Endothelial cell of coronary artery (primary cell): ENCODE measurements around the gene MEX3A. TPM values are rescaled to one million over a fixed set of nuclear protein-coding genes. Genes with fewer than 3 reads are reported as not detected.

Experiments used
- total RNA-seq: library from RNA; depleted of rRNA; stranded (reverse); fragments of >200 nt; gene quantifications from 2 replicates; pipeline ENCODE4 v1.2.3, GENCODE V29; 2014

The MEX3A gene
- total RNA-seq = 5.6 and 12.3 TPM in 2 replicates

GRCh38 chr1:156082309-156083091 lies at the start of gene MEX3A:
TSS of gene MEX3A (minus strand) at chr1:156082465. CDS start at chr1:156081998, 467 bp downstream.

GRCh38 chr1:156114101-156114918 lies 32.0 kb upstream of the MEX3A start, which contains the start of gene LMNA:
TSS of gene LMNA (plus strand) at chr1:156114711. CDS start at chr1:156114919, 208 bp downstream.

GRCh38 chr1:156060937-156061636 lies 21.2 kb downstream of the MEX3A start, which contains the start of gene RAB25:
TSS of gene RAB25 (plus strand) at chr1:156061160. CDS start at chr1:156061401, 241 bp downstream.

GRCh38 chr1:156054500-156055280 lies 27.6 kb downstream of the MEX3A start, which contains the start of gene LAMTOR2:
TSS of gene LAMTOR2 (plus strand) at chr1:156054782. CDS start at chr1:156054890, 108 bp downstream.

GRCh38 chr1:156053768-156054499 lies 28.3 kb downstream of the MEX3A start, which contains the start of gene UBQLN4:
TSS of gene UBQLN4 (minus strand) at chr1:156053798. CDS start at chr1:156053701, 97 bp downstream.

Other genes starting within 250 kb of the MEX3A start
- 22.0 and 34.3 TPM in 2 replicates for gene GON4L, start 225.3 kb downstream of the MEX3A start, total RNA-seq
- 29.9 and 30.9 TPM in 2 replicates for gene SYT11, start 222.9 kb downstream of the MEX3A start, total RNA-seq
- 32.8 and 43.3 TPM in 2 replicates for gene RIT1, start 171.1 kb downstream of the MEX3A start, total RNA-seq
- gene KHDC4, start 148.1 kb downstream of the MEX3A start, total RNA-seq = 17.9 and 26.4 TPM in 2 replicates
- not detected in 2 replicates for gene RXFP4, start 140.8 kb downstream of the MEX3A start, total RNA-seq
- gene ARHGEF2, start 103.9 kb downstream of the MEX3A start, total RNA-seq = 95.6 and 120 TPM in 2 replicates
- 278 and 411 TPM in 2 replicates for gene SSR2, start 61.5 kb downstream of the MEX3A start, total RNA-seq
- 17.2 and 17.4 TPM in 2 replicates for gene UBQLN4, start 28.7 kb downstream of the MEX3A start, total RNA-seq
- 71.8 and 96.3 TPM in 2 replicates for gene LAMTOR2, start 27.7 kb downstream of the MEX3A start, total RNA-seq
- gene RAB25, start 21.3 kb downstream of the MEX3A start, total RNA-seq = not detected in 2 replicates
- gene LMNA, start 32.2 kb upstream of the MEX3A start, total RNA-seq = 737 and 1,090 TPM in 2 replicates
- 0.27 and 0.56 TPM in 2 replicates for gene SEMA4A, start 71.1 kb upstream of the MEX3A start, total RNA-seq
- gene SLC25A44, start 111.6 kb upstream of the MEX3A start, total RNA-seq = 8.3 and 10.0 TPM in 2 replicates
- 32.5 and 45.0 TPM in 2 replicates for gene PMF1, start 130.5 kb upstream of the MEX3A start, total RNA-seq
- gene BGLAP, start 159.7 kb upstream of the MEX3A start, total RNA-seq = 0.19 and 0.27 TPM in 2 replicates
- gene PAQR6, start 165.6 kb upstream of the MEX3A start, total RNA-seq = 0.27 and 0.47 TPM in 2 replicates
- gene SMG5, start 200.4 kb upstream of the MEX3A start, total RNA-seq = 48.9 and 61.2 TPM in 2 replicates
- 1.2 and 1.5 TPM in 2 replicates for gene TMEM79, start 201.9 kb upstream of the MEX3A start, total RNA-seq
- gene GLMP, start 213.2 kb upstream of the MEX3A start, total RNA-seq = 31.9 and 38.0 TPM in 2 replicates
- 0.09 TPM in 1 of 2 replicates, not detected in the other for gene VHLL, start 216.8 kb upstream of the MEX3A start, total RNA-seq